ENCODE data around the gene NAV2.

NAV2 gene

DNA sequence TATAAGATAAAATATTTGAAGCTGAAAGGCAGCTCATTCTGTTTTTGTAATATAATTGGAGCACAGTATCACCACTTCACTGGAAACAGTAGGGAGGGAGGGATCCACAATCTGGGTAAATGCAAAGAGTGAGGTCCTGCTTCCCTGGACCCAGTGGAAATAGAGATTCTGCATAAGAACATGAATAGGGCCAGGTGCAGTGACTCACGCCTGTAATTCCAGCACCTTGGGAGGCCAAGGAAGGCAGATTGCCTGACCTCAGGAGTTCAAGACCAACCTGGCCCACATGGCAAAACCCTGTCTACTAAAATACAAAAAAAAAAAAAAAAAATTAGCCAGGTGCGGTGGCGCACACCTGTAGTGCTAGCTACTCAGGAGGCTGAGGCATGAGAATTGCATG is 303.9 kb downstream of the NAV2 start:
- DNase-seq (ENCODE audit: low read depth, low spot score) = no peak

DNA sequence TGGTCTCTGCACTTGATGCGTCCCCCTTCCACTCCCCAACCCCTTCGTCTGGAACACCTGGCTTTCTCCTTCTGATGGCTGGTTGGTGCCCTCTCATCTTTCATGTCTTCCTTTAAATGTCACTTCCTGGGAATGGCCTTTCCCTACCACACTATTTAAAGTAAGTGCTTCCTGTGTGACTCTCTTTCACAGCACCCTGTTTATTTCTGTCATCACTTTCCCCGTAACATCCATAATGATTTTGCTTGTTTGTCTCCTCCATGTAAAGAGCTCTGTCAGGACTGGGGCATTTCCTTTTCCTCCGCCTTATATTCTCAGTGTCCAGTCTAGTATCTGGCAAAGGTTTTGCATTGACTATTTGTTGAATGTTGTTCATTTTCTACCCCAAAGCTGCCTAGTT is 304.7 kb downstream of the NAV2 start:
- DNase-seq (ENCODE audit: low read depth, low spot score) = no peak

- no peak for DNase-seq (ENCODE audit: low read depth, low spot score)
Measured at GRCh38 chr11:20020198-20020597, 307.6 kb downstream of the NAV2 start.

GRCh38 chr11:20020716-20021115 is 308.1 kb downstream of the NAV2 start:
- no peak for DNase-seq (ENCODE audit: low read depth, low spot score)

DNA sequence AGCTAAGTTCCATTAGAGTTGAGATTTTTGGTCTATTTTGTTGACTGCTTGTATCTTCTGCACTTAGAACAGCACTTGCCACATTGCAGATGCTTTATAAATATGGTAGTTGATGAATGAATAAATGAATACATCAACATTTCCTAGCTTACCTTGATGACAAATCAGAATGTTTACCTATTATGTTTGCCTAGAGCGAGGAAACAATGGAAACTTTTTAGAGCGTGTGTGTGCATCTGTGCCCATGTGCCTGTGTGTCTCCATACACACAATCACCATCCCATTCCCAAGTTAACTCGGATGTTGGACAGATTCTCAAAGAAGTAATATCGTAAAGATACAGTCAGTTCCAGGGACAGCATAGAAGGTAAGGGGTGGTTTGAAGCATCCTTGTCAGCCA is 308.6 kb downstream of the NAV2 start:
- DNase-seq (ENCODE audit: low read depth, low spot score) = no peak

- DNase-seq (ENCODE audit: low read depth, low spot score) = no peak
Measured at GRCh38 chr11:20021771-20022362, 309.2 kb downstream of the NAV2 start.

GRCh38 chr11:20022363-20023081 is 309.9 kb downstream of the NAV2 start:
- DNase-seq (ENCODE audit: low read depth, low spot score) = peak; percentile 59

GRCh38 chr11:20023082-20023426 is 310.4 kb downstream of the NAV2 start:
- DNase-seq (ENCODE audit: low read depth, low spot score) = no peak

GRCh38 chr11:20024172-20024935 is 311.7 kb downstream of the NAV2 start:
- no peak for DNase-seq (ENCODE audit: low read depth, low spot score)

GRCh38 chr11:20025332-20025840 is 312.7 kb downstream of the NAV2 start:
- no peak for DNase-seq (ENCODE audit: low read depth, low spot score)

DNA sequence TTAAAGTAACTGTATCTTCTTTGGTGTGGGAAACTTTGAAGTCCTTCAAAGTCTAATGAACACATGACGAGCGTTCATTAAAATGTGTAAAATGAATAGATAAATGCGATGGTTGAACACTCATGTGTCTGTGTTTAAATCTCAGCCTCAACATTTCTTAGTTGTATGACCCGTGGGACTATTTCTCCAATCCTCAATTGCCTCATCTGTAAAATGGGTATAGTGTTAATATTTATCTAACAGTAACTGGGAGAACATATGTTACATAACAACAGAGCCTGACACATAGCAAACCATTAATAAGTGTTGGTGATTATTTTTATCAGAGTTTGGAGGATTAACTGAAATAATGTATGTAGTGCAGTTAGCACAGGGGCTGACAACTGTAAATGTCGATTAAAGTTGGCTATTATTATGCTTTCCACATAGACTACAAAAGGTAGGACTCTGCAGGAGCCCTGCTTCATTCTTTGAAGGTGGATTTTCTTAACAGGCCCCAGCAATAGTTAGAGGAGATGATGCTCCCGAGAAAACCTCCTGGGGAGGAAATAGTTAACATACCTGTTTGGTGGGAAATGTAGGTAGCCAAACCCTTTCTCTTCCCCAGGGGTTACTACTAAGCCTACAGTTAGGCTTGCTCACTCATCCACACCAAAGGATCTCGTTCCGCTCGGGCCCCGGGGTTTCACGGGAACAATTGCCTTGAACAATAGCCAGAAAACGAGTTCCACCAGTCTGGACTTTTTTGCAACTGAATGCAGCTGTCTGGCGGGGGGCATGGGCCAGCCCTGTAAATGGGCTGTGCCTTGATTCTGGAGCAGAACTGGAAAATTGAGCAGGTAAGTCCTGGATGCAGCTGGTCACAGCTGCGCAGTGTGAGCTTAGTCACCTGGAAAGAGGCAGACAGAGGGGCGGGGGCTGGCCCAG is 314.3 kb downstream of the NAV2 start:
- no peak for DNase-seq (ENCODE audit: low read depth, low spot score)

GRCh38 chr11:20027556-20028013 is 314.9 kb downstream of the NAV2 start:
- DNase-seq (ENCODE audit: low read depth, low spot score) = no peak

DNA sequence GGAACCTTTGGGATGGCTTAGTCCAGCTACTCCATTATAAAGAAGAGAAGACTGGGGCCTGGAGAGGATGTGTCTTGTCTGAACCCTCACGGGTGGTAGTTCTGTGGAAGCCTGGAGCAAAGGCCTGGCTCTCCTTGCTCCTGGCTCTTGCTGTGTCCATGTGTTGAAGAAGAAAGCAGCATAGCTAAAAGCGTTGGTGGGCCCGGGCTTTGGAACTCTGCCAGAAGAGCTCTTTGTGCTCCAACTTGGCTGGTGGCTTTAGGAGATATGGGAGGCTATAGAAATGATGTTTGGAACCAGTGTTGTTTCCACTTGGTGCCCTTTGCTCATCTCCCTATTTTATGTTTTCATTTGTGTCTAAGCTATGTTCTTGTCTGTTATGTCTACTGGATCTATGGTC is 316.6 kb downstream of the NAV2 start:
- DNase-seq (ENCODE audit: low read depth, low spot score) = no peak

DNA sequence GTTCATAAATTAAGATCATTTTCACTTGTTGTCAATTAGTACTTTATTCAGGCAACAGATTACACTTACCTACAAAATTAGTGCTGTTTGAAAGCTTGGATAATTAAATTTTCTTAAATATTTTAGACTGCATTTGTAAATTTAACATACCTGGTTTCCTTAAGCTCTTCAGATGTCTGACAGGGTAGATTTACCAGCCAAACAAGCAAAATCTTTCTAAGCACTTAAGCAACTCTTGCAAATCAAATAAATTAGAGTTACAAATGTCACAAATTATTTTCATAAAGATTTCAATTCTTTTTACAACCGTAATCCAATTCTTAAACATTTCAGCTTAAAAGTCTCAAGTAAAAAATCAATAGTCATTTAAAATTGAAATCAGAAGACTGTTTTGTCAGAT is 317.8 kb downstream of the NAV2 start:
- no peak for DNase-seq (ENCODE audit: low read depth, low spot score)

DNA sequence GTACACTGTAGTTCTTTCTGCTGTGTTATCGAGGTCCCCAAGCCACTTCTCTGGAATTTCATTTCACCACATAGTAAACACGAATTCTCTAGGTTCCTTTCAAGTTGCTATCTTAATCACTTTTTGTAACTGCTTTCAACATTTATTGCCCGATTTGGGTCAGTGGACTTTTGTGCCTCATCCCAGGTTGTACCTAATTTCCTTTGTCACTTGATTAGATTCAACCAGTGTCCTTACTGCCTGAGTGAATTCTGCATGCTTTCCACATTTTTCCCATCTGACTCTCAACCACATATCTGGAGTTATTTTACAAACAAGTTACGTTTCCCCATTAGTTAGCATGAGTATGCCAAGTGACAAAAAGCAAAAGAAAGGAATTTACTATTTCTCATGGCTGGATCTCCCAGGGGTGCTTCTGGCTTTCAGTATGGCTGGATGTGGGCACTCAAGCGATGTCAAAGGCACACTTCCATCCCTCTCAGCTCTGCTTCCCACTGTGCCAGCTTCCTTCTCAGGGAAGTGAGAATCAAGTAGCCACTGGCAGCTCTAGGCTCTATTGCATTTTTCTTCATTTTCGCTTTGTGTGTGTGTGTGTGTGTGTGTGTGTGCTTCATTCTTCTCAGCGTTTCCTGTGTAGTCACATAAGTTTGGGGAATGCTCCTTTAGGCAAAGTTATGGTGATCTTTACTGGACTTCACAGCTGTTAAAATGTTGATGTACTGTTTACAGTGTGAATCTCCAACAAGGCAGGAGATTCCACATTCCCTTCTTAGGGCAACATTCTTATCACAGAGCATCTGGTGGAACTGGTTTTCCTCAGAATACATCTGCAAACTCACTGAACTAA is 318.7 kb downstream of the NAV2 start:
- peak; percentile 53 for DNase-seq (ENCODE audit: low read depth, low spot score)

DNA sequence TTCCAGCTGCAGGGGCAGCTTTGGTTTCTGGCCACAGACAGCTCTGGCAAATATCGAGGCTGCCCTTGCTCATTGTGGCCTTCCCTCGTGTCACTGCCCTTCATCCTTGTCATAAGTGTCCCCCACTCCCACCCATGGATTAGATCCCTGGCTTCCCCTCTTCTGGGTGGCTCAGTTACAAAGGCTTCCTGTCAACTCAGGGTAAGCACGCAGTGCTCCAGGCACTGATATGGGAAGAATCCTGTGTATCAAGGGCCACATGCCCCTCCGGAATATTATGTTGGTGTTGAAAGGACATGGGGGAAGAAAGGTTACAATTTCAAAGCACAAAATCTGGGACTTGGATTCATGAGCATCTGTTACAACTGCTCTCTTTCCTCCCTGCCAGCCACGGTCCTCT is 319.5 kb downstream of the NAV2 start:
- no peak for DNase-seq (ENCODE audit: low read depth, low spot score)

DNA sequence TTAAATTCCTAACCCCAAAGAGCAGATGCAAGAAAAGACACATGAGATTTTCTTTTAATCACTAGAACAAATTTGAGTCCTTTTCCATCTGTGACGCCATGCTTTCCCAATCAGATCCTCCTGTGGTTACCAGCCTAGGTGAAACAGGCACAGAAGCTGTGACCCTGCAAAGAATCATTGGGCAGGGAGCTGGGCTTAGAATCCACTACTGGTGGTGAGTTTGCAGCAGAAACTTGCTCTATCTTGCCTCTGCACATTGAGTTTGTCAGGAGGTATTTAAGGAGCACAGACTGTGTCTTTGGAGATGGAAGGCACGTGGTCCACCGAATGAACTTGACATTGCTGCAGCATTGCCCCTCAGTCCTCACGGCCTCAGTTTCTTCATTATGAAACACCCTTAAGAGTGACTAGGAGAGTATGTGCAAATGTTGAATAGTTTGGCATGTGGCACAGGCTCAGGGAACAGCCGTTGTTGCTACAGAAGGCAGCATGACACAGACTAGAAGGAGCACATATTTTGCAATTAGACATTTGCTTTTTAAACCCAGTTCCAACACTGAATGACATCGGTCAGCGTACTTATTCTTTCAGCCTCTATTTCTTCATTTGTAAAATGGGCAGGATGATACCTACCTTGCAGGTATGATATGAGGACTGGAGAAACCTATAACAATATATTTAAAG is 320.1 kb downstream of the NAV2 start:
- no peak for DNase-seq (ENCODE audit: low read depth, low spot score)

GRCh38 chr11:20033806-20034205 is 321.2 kb downstream of the NAV2 start:
- no peak for DNase-seq (ENCODE audit: low read depth, low spot score)

DNA sequence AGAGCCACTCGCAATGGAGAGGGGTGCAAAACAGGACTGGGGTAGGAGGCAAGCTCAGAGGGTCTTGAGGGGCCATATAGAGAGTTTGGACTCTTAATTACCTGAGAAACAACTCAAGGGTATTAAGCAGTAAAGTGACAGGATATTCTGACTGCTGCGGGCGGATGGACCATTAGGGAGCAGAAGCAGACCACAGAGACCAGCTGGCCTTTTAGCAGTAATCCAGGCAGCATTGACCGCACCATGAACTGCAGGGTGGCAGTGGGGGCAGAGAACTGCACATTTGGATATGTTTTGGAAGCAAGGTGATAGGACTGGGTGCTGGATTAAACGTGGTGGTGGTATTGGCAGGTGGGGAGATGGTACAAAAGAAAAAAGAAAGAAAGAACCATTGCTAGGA is 322.3 kb downstream of the NAV2 start:
- no peak for DNase-seq (ENCODE audit: low read depth, low spot score)

DNA sequence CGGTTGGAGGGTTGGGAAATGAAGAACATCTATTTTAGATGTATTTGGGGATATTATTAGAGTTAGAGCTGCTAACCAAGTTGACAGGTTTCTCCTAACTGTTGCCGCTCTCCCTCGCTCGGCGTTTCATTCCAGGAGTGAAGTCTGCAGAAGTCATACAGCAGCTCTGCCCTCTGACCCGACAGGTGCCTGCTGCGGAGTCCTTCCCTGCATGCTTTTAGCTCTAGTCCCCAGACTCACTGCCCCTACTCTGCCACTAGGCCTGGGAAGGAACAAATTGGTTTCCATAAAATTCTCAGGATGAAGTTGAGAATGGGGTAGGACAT is 322.7 kb downstream of the NAV2 start:
- DNase-seq (ENCODE audit: low read depth, low spot score) = no peak
